H9 (cell line): ENCODE results near the gene SULT1C3. TPM values are rescaled to one million over a fixed set of nuclear protein-coding genes. Genes with fewer than 3 reads are reported as not detected.

Source experiments
- DNase-seq: peaks from one replicate; pipeline ENCODE4 v3.0.0-alpha.2; 2017
- H2AFZ ChIP-seq: one replicate; pipeline ENCODE4 v1.6.1; 2013; ENCODE audit warnings: mild to moderate bottlenecking, low read length, control low read depth, moderate library complexity
- H2AK5ac ChIP-seq: 2 replicates; pipeline ENCODE4 v1.6.1; 2013; ENCODE audit warnings: low read length, control low read depth, mixed read lengths; ENCODE audit not compliant: insufficient read length
- H2BK120ac ChIP-seq: one replicate; pipeline ENCODE4 v1.6.1; 2013; ENCODE audit warnings: low read depth, mild to moderate bottlenecking, low read length, control low read depth, inconsistent platforms; ENCODE audit not compliant: poor library complexity, severe bottlenecking
- H2BK12ac ChIP-seq: 2 replicates; pipeline ENCODE4 v1.6.1; 2013; ENCODE audit warnings: low read length, control low read depth, mixed read lengths, low read depth; ENCODE audit not compliant: insufficient read length
- H2BK15ac ChIP-seq: 2 replicates; pipeline ENCODE4 v1.6.1; 2013; ENCODE audit warnings: low read depth, low read length, control low read depth
- H2BK20ac ChIP-seq: one replicate; pipeline ENCODE4 v1.6.1; 2013; ENCODE audit warnings: low read depth, mild to moderate bottlenecking, low read length, control low read depth, inconsistent platforms; ENCODE audit not compliant: poor library complexity, severe bottlenecking
- H2BK5ac ChIP-seq: 2 replicates; pipeline ENCODE4 v1.6.1; 2013; ENCODE audit warnings: low read length, control low read depth, mixed read lengths; ENCODE audit not compliant: insufficient read length
- H3K14ac ChIP-seq: 2 replicates; pipeline ENCODE4 v1.6.1; 2013; ENCODE audit warnings: low read length, control low read depth; ENCODE audit not compliant: insufficient read depth
- H3K18ac ChIP-seq: 2 replicates; pipeline ENCODE4 v1.6.1; 2013; ENCODE audit warnings: low read depth, mild to moderate bottlenecking, mixed read lengths, low read length, control low read depth; ENCODE audit not compliant: insufficient read length
- H3K23ac ChIP-seq: 2 replicates; pipeline ENCODE4 v1.6.1; 2013; ENCODE audit warnings: low read length, control low read depth, mixed read lengths, low read depth; ENCODE audit not compliant: insufficient read length
- H3K23me2 ChIP-seq: 2 replicates; pipeline ENCODE4 v1.6.1; 2013; ENCODE audit warnings: low read depth, mild to moderate bottlenecking, mixed read lengths, low read length, control low read depth; ENCODE audit not compliant: insufficient read length, poor library complexity, severe bottlenecking
- H3K27ac ChIP-seq: 2 replicates; pipeline ENCODE4 v1.5.1; 2013; ENCODE audit warnings: low read length, control low read depth, mixed read lengths, low read depth; ENCODE audit not compliant: insufficient read length
- H3K27me3 ChIP-seq: 2 replicates; pipeline ENCODE4 v1.6.1; 2013; ENCODE audit warnings: low read length, control low read depth, inconsistent platforms; ENCODE audit not compliant: insufficient read depth
- H3K4ac ChIP-seq: 2 replicates; pipeline ENCODE4 v1.6.1; 2013; ENCODE audit warnings: low read depth, mild to moderate bottlenecking, control low read depth, inconsistent platforms, low read length, moderate library complexity
- H3K4me1 ChIP-seq: 2 replicates; pipeline ENCODE4 v1.6.1; 2013; ENCODE audit warnings: low read length, control low read depth, inconsistent platforms; ENCODE audit not compliant: insufficient read depth
- H3K4me2 ChIP-seq: 2 replicates; pipeline ENCODE4 v1.6.1; 2013; ENCODE audit warnings: low read length, control low read depth, mixed read lengths; ENCODE audit not compliant: insufficient read length, insufficient read depth
- H3K56ac ChIP-seq: 2 replicates; pipeline ENCODE4 v1.6.1; 2013; ENCODE audit warnings: low read depth, mild to moderate bottlenecking, mixed read lengths, low read length, control low read depth; ENCODE audit not compliant: insufficient read length
- H3K79me1 ChIP-seq: 2 replicates; pipeline ENCODE4 v1.6.1; 2013; ENCODE audit warnings: low read depth, mild to moderate bottlenecking, moderate library complexity, low read length, control low read depth, inconsistent platforms; ENCODE audit not compliant: insufficient read depth, poor library complexity, severe bottlenecking
- H3K79me2 ChIP-seq: 2 replicates; pipeline ENCODE4 v1.6.1; 2013; ENCODE audit warnings: low read length, control low read depth, inconsistent platforms; ENCODE audit not compliant: insufficient read depth
- H3K9ac ChIP-seq: 2 replicates; pipeline ENCODE4 v1.6.1; 2013; ENCODE audit warnings: low read length, control low read depth, mixed read lengths; ENCODE audit not compliant: insufficient read length; ENCODE audit errors: extremely low read depth
- H3K9me3 ChIP-seq: one replicate; pipeline ENCODE4 v1.6.1; 2013; ENCODE audit warnings: low read depth, low read length, inconsistent platforms; ENCODE audit not compliant: control insufficient read depth
- H3T11ph ChIP-seq: one replicate; pipeline ENCODE4 v1.6.1; 2013; ENCODE audit warnings: mild to moderate bottlenecking, low read length, control low read depth, inconsistent platforms
- H4K20me1 ChIP-seq: one replicate; pipeline ENCODE4 v1.6.1; 2013; ENCODE audit not compliant: control insufficient read depth, insufficient read length, insufficient read depth
- H4K5ac ChIP-seq: 2 replicates; pipeline ENCODE4 v1.6.1; 2013; ENCODE audit warnings: low read depth, mild to moderate bottlenecking, mixed read lengths, low read length, control low read depth; ENCODE audit not compliant: insufficient read length
- H4K8ac ChIP-seq: replicated peaks from 2 replicates; pipeline ENCODE4 v1.6.1; 2013; ENCODE audit warnings: low read length, control low read depth, mixed read lengths, low read depth; ENCODE audit not compliant: insufficient read length
- H4K91ac ChIP-seq: 2 replicates; pipeline ENCODE4 v1.6.1; 2013; ENCODE audit warnings: low read depth, mild to moderate bottlenecking, moderate library complexity, mixed read lengths, low read length, control low read depth; ENCODE audit not compliant: insufficient read length
- H3K27ac Mint-ChIP-seq, 3 experiments: 2 replicates in 2 of 3; 3 replicates in 1 of 3; pipeline ENCODE4 v1.8.0; 2020 to 2021; ENCODE audit warnings: mixed read lengths in 3 of 3, mild to moderate bottlenecking in 1 of 3, moderate library complexity in 1 of 3
- H3K27me3 Mint-ChIP-seq: 2 replicates; pipeline ENCODE4 v1.8.0; 2021; ENCODE audit warnings: low read depth, mild to moderate bottlenecking, moderate library complexity, mixed read lengths
- H3K36me3 Mint-ChIP-seq, 3 experiments: 2 replicates in 2 of 3; 3 replicates in 1 of 3; pipeline ENCODE4 v1.8.0; 2020 to 2021; ENCODE audit warnings: low read depth in 3 of 3, mixed read lengths in 3 of 3; ENCODE audit not compliant: insufficient read depth in 1 of 3
- H3K4me1 Mint-ChIP-seq, 2 experiments: 2 replicates each; pipeline ENCODE4 v1.8.0; 2020; ENCODE audit warnings: mixed read lengths in 2 of 2
- H3K4me3 Mint-ChIP-seq, 2 experiments: 2 replicates in 1 of 2; 3 replicates in 1 of 2; pipeline ENCODE4 v1.8.0; 2020 to 2021; ENCODE audit warnings: mild to moderate bottlenecking in 2 of 2, mixed read lengths in 2 of 2, moderate library complexity in 1 of 2
- H3K9me3 Mint-ChIP-seq, 2 experiments: 2 replicates in 1 of 2; 3 replicates in 1 of 2; pipeline ENCODE4 v1.8.0; 2020; ENCODE audit warnings: mild to moderate bottlenecking in 2 of 2, mixed read lengths in 2 of 2, moderate library complexity in 1 of 2
- CTCF ChIP-seq: fragments of 200-600 bp; sonication (generic); conservative IDR thresholded peaks from 3 replicates; pipeline ENCODE4 v1.8.0; 2021; ENCODE audit warnings: antibody characterized with exemption, mild to moderate bottlenecking
- WGBS: extraction: QIAGEN DNeasy Blood & Tissue Kit; methylation state at CpG from one replicate; pipeline ENCODE4 v1.1.7; 2013; ENCODE audit warnings: missing lambda C conversion rate, low lambda C conversion rate, mixed read lengths; ENCODE audit not compliant: insufficient read length; ENCODE audit errors: extremely low coverage; 5-methylcytosine and 5-hydroxymethylcytosine counted together
- total RNA-seq: library from RNA; stranded (reverse); gene quantifications from 2 replicates; pipeline ENCODE4 v1.2.1, GENCODE V29; 2021

SULT1C3 gene
- total RNA-seq, 1 experiment from 2014 or later = not detected

GRCh38 chr2:108266218-108266617 lies 26.4 kb downstream of the SULT1C3 start:
- Histone ChIP-seq H4K20me1 (no peaks in the 10 kb centered on the region), H3K18ac (no peak overlapping the region), H3K27ac (no peak overlapping the region), H3K79me1 (no peaks in the 10 kb centered on the region), H4K91ac (no peak overlapping the region), H3K4me1 (no peaks in the 10 kb centered on the region), H2AK5ac (no peak overlapping the region), H3K9me3 (no peaks in the 10 kb centered on the region), H3K79me2 (no peaks in the 10 kb centered on the region), H3K56ac (no peak overlapping the region), H3K27me3 (no peaks in the 10 kb centered on the region), H2BK15ac (no peak overlapping the region), H3T11ph (no peak overlapping the region), H2BK120ac (no peak overlapping the region), H2BK20ac (no peak overlapping the region), H2AFZ (no peak overlapping the region), H4K8ac (no peak overlapping the region), H3K23ac (no peak overlapping the region), H2BK5ac (no peak overlapping the region), H3K23me2 (no peaks in the 10 kb centered on the region), H2BK12ac (no peak overlapping the region), H3K14ac (no peak overlapping the region), H3K4me2 (no peak overlapping the region), H3K4ac (no peak overlapping the region), H4K5ac (no peak overlapping the region), H3K9ac (no peak overlapping the region)
- no peak for DNase-seq
- H3K36me3 Mint-ChIP-seq = peaks cover 0 to 13% (median 4%) of the 10 kb centered on the region in 3 experiments; a peak in 2 of 7 replicates
- peaks cover 5 to 7% of the 10 kb centered on the region in 2 experiments for H3K9me3 Mint-ChIP-seq
- H3K27me3 Mint-ChIP-seq = no peaks in the 10 kb centered on the region; the same call in none of the 2 replicates
- H3K4me3 Mint-ChIP-seq = no peak overlapping the region
- WGBS = no CpG with 5 or more reads among the region's 3 CpGs
- TF ChIP-seq CTCF = no peak
- no peak overlapping the region for H3K27ac Mint-ChIP-seq
- H3K4me1 Mint-ChIP-seq = peaks cover 15 to 33% of the 10 kb centered on the region in 2 experiments
